Measurements from ENCODE around the gene LSP1.
"Not testable (repeated sequence)": the region's sequence is repeated elsewhere in the genome, so short reads cannot be mapped to it uniquely, and the experiment has no call there.

The LSP1 gene

GRCh38 chr11:1866776-1867175 is 13.9 kb downstream of the LSP1 start:
- DNase-seq, result no peak

GRCh38 chr11:1867381-1867780 is 14.5 kb downstream of the LSP1 start:
- no peak for DNase-seq

DNA sequence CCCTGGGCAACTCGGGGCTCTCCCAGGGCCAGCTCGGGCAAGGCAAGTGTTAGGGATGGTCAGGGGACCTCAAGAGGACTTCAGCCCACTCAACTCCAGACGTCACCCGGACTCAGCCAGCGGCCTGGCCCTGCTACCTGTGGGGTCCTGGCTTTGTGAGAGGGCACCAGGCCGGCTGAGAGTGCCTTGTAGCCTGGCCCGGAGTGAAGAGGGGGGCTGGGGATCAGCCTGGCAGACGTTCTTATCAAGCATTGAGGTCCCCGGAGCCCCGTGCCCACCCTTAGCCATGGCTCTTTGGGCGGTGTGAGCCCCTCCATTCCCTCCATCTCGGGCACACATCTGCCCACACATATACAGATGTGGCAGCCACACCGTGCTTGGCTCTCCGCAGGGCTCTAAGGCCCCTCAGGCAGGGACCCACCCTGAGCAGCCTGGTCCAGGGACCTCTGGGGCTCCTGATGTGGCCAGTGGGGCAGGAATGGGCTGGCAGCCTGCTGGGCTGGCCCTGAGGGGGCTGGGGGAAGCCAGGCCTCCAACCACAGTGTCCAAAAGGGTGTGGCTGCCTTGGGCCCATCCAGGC is 15.3 kb downstream of the LSP1 start:
- DNase-seq, result no peak

- no peak for DNase-seq
Observed at GRCh38 chr11:1868636-1869291, 15.9 kb downstream of the LSP1 start.

- no peak for DNase-seq
Observed at GRCh38 chr11:1869427-1870325, 16.8 kb downstream of the LSP1 start.

DNA sequence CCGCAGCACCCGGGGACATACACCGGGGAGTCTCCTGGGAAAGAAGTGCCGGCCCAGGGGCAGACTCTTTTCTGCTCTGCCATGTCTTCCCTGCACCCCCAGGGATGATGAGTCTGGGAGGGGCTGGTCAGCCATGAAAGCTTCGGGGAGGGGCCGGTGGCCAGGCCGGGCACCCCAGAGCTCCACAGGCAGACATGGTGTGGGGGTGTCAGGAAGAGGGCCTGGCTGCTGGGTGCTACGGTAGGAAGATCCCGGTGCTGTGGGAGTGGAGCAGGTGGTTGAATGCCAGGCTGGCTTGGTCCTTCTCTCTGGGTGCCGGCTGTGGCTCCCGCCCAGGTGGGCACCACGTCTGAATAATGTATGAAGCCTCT is 17.4 kb downstream of the LSP1 start:
- no peak for DNase-seq

GRCh38 chr11:1870721-1871466 is 18.0 kb downstream of the LSP1 start:
- peak; percentile 81 for DNase-seq

DNA sequence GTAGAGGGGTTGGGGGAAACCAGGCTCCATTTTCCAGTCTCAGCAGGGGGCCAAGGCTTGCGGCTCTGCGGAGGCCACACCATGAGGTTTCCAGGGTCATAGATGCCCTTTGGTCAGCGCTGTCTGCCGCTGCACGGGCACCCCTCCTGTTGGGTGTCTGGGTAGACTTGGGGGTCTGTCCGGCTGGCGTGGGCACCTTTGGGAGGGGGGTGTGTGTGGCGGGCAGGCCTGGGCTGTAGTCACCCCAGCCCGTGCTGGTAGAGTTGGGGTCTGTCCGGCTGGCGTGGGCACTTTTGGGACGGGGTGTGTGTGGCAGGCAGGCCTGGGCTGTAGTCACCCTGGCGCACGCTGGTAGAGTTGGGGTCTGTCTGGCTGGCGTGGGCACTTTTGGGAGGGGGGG is 18.6 kb downstream of the LSP1 start:
- no peak for DNase-seq

- DNase-seq, result no peak
Observed at GRCh38 chr11:1872267-1872985, 19.5 kb downstream of the LSP1 start.

- no peak for DNase-seq
Observed at GRCh38 chr11:1873048-1873812, 20.3 kb downstream of the LSP1 start.

DNA sequence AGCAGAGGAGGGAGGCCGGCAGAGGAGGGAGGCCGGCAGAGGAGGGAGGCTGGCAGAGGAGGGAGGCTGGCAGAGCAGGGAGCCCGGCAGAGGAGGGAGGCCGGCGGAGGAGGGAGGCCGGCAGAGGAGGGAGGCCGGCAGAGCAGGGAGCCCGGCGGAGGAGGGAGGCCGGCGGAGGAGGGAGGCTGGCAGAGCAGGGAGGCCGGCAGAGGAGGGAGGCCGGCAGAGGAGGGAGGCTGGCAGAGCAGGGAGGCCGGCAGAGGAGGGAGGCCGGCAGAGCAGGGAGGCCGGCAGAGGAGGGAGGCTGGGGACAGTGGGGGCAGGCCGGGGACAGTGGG is 20.9 kb downstream of the LSP1 start:
- DNase-seq, result not testable (repeated sequence)

- DNase-seq, result not testable (repeated sequence)
Observed at GRCh38 chr11:1874441-1875092, 21.7 kb downstream of the LSP1 start.

- no peak for DNase-seq
Observed at GRCh38 chr11:1875093-1875850, 22.4 kb downstream of the LSP1 start.

GRCh38 chr11:1875851-1876301 is 23.0 kb downstream of the LSP1 start:
- DNase-seq, result not testable (repeated sequence)

- no peak for DNase-seq
Observed at GRCh38 chr11:1876361-1877063, 23.6 kb downstream of the LSP1 start.

GRCh38 chr11:1877211-1878136 is 24.6 kb downstream of the LSP1 start:
- peak; percentile 54 for DNase-seq

DNA sequence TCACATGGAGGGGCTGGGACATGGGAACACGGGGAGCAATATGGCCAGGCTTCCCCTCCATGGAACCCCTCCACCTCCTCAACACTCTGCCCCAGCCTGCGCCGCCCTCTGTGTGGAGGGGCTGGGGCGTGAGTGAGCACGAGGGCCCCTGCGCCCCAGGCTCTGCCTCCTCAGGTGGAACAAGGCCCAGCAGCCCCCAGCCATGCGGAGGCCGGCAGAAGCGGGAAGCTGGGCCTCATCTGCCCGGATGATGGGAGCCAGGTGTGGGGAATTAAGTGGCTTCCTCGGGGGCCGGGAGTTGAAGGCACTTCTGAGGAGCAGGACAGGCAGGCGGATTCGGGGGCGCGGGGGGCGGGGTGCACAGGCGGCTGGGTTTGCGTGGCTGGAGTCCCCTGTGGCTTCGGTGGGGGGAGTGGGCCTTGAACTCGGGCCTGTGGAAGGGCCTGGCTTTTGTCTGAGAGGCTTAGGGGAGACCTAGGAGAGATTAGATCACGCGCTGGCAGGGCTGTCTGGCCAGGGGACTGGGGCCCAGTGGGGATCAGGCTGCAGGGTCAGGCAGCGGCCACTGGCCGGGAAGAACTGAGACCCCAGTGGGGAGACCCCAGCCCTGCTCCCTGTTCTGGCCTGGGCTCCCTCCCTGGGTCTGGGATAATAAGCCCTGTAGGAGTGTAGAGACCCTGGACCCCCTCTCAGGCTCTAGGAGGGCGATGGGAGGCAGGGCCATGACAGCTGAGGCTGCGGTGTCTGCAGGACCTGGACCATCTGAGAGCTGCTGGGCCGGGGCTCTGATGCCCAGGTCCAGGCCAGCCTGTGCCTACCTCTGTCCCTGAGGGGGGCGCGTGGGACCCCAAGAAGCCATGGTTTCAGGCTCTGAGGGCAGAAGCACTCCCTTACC is 25.5 kb downstream of the LSP1 start:
- DNase-seq, result no peak
